Adrenal gland (tissue), 5 donors: ENCODE data around the gene MYH9.

Source experiments
- CTCF ChIP-seq, 6 experiments: fragments of 450-650 bp in 4 of 6; fragments of 200-600 bp in 2 of 6; sonication (generic) in 1 of 6; IDR thresholded peaks; 1 replicate in 5 of 6; 2 replicates in 1 of 6; pipeline versions ENCODE4 v1.5.1 to v1.8.0; 2016 to 2021; ENCODE audit warnings: antibody characterized with exemption in 6 of 6, mild to moderate bottlenecking in 2 of 6, moderate library complexity in 1 of 6
- POLR2A ChIP-seq, 2 donors: fragments of 450-650 bp; IDR thresholded peaks; one replicate each; pipeline ENCODE4 v1.6.1; 2017; ENCODE audit warnings: antibody characterized with exemption in 2 of 2, mild to moderate bottlenecking in 2 of 2, moderate library complexity in 1 of 2
- donor health status: DM: no; HTN: no; CAD: no.

- TF ChIP-seq CTCF (IDR thresholded peaks at IDR 0.05), result no peak
- no peak for TF ChIP-seq POLR2A (IDR thresholded peaks at IDR 0.05)
Measured at GRCh38 chr22:36287881-36288515, 99.8 kb downstream of the MYH9 start.
